ENCODE measurements around the gene CCDC6.

DNA sequence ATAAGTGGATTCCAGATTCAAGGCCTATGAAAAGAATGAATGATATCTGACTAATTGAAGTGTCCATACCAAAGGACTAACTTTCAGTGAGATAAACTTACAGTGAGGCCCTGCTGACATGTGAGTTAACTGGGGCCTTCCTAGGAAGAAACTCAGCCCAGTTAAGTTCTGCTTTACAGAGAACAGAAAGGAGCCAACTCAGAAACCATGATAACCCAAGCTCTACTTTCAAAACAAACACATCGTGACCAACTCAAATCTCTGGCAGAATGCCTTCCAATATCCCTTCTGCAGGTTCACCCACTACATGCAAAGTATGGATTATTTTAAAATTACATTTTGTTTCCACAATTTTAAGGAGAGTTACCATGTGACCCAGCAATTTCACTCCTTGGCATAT, 77.3 kb downstream of the CCDC6 start:
- TF ChIP-seq, protein P1, sequence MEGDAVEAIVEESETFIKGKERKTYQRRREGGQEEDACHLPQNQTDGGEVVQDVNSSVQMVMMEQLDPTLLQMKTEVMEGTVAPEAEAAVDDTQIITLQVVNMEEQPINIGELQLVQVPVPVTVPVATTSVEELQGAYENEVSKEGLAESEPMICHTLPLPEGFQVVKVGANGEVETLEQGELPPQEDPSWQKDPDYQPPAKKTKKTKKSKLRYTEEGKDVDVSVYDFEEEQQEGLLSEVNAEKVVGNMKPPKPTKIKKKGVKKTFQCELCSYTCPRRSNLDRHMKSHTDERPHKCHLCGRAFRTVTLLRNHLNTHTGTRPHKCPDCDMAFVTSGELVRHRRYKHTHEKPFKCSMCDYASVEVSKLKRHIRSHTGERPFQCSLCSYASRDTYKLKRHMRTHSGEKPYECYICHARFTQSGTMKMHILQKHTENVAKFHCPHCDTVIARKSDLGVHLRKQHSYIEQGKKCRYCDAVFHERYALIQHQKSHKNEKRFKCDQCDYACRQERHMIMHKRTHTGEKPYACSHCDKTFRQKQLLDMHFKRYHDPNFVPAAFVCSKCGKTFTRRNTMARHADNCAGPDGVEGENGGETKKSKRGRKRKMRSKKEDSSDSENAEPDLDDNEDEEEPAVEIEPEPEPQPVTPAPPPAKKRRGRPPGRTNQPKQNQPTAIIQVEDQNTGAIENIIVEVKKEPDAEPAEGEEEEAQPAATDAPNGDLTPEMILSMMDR (IDR thresholded peaks at IDR 0.05; ENCODE audit: poor library complexity, severe bottlenecking), result no peak
- TF ChIP-seq RAD21 (conservative IDR thresholded peaks at IDR 0.05) (no peak), EP300 (conservative IDR thresholded peaks at IDR 0.05; ENCODE audit: poor library complexity, severe bottlenecking) (no peak), SMC3 (conservative IDR thresholded peaks at IDR 0.05; ENCODE audit: poor library complexity) (no peak), EZH2 (IDR thresholded peaks at IDR 0.05; ENCODE audit: borderline replicate concordance, insufficient read depth, low read length, poor library complexity, severe bottlenecking) (no peak), TAF1 (IDR thresholded peaks at IDR 0.05; ENCODE audit: low read depth) (no peak), POLR2AphosphoS5 (IDR thresholded peaks at IDR 0.05) (no peak)
- TF ChIP-seq, protein P2, sequence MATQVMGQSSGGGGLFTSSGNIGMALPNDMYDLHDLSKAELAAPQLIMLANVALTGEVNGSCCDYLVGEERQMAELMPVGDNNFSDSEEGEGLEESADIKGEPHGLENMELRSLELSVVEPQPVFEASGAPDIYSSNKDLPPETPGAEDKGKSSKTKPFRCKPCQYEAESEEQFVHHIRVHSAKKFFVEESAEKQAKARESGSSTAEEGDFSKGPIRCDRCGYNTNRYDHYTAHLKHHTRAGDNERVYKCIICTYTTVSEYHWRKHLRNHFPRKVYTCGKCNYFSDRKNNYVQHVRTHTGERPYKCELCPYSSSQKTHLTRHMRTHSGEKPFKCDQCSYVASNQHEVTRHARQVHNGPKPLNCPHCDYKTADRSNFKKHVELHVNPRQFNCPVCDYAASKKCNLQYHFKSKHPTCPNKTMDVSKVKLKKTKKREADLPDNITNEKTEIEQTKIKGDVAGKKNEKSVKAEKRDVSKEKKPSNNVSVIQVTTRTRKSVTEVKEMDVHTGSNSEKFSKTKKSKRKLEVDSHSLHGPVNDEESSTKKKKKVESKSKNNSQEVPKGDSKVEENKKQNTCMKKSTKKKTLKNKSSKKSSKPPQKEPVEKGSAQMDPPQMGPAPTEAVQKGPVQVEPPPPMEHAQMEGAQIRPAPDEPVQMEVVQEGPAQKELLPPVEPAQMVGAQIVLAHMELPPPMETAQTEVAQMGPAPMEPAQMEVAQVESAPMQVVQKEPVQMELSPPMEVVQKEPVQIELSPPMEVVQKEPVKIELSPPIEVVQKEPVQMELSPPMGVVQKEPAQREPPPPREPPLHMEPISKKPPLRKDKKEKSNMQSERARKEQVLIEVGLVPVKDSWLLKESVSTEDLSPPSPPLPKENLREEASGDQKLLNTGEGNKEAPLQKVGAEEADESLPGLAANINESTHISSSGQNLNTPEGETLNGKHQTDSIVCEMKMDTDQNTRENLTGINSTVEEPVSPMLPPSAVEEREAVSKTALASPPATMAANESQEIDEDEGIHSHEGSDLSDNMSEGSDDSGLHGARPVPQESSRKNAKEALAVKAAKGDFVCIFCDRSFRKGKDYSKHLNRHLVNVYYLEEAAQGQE (IDR thresholded peaks at IDR 0.05; ENCODE audit: borderline replicate concordance), result no peak

Measured in neural cell (in vitro differentiated cells).